Activated naive CD4-positive, alpha-beta T cell treated with anti-CD3 and anti-CD28 coated beads, Interleukin-2, amount 50 U/mL, for 24 hours (primary cell): ENCODE data around the gene LEF1.
A peak's percentile ranks its signal among the peaks of the same experiment; 100 is the strongest.

Source experiments
- H3K27ac Mint-ChIP-seq: one replicate; pipeline ENCODE4 v1.8.0; 2021; ENCODE audit warnings: mild to moderate bottlenecking, mixed read lengths
- H3K27me3 Mint-ChIP-seq: one replicate; pipeline ENCODE4 v1.8.0; 2021; ENCODE audit warnings: mixed read lengths
- H3K36me3 Mint-ChIP-seq: one replicate; pipeline ENCODE4 v1.8.0; 2021; ENCODE audit warnings: mixed read lengths
- H3K4me1 Mint-ChIP-seq: one replicate; pipeline ENCODE4 v1.8.0; 2021; ENCODE audit warnings: mixed read lengths
- H3K4me3 Mint-ChIP-seq: one replicate; pipeline ENCODE4 v1.8.0; 2021; ENCODE audit warnings: mild to moderate bottlenecking, mixed read lengths
- H3K9me3 Mint-ChIP-seq: one replicate; pipeline ENCODE4 v1.8.0; 2021; ENCODE audit warnings: mixed read lengths

LEF1 gene

DNA sequence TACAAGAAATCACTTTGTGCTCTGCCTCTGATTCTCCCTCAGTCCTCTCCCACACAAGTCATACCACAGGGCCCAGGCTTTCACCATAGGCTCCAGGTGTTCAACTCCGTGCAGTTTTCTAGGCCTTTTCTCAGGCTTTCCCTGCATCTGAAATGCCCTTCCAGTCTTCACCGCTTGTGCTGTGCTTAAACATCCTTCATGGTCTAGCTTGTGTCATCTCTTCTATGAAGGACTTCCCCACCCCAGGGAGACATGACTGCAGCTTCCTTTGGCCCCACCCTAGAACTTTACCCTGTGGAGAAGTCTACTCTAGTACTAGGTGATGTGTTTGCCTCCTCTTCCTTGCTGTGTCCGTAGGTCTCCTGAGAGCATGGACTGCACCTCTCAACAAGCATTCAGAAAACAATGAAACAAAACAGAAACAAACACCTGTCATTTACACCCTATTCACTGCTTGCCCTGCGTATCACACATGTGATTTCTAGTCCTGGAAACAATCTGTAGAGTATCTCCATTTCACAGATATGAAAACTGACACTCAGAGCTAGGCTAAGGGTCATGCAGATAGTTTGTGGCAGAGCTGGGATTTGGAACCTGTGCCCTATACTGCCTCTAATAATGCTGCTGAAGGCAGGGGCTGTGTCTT, 22.7 kb upstream of the LEF1 start:
- no peaks in the 10 kb centered on the region for H3K9me3 Mint-ChIP-seq
- no peak overlapping the region for H3K4me3 Mint-ChIP-seq
- H3K27ac Mint-ChIP-seq, result peak overlapping the region; percentile 18
- no peaks in the 10 kb centered on the region for H3K27me3 Mint-ChIP-seq
- peaks cover 34% of the 10 kb centered on the region for H3K4me1 Mint-ChIP-seq
- H3K36me3 Mint-ChIP-seq, result peaks cover 8% of the 10 kb centered on the region

DNA sequence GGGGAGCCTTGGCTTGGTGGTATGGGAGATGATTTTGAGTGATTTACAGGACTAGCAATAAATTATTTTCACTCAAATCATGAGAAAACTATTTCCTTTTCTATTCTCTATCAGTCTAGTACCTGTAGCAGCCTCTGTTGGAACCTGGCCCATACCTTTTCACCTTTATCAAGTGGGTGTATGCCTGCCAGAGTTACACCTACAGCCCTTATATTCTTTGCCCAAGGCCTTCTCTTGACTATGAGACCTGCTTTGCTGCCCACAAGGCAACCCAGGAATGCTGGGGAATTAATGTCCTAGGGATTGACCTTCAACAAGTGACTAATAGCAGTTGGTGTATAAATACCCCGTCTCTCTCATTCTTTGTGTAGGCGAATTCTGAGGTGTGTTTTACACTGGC, 20.0 kb upstream of the LEF1 start:
- no peak overlapping the region for H3K27ac Mint-ChIP-seq
- H3K4me3 Mint-ChIP-seq, result no peak overlapping the region
- no peaks in the 10 kb centered on the region for H3K9me3 Mint-ChIP-seq
- peaks cover 13% of the 10 kb centered on the region for H3K36me3 Mint-ChIP-seq
- H3K27me3 Mint-ChIP-seq, result no peaks in the 10 kb centered on the region
- peaks cover 44% of the 10 kb centered on the region for H3K4me1 Mint-ChIP-seq

DNA sequence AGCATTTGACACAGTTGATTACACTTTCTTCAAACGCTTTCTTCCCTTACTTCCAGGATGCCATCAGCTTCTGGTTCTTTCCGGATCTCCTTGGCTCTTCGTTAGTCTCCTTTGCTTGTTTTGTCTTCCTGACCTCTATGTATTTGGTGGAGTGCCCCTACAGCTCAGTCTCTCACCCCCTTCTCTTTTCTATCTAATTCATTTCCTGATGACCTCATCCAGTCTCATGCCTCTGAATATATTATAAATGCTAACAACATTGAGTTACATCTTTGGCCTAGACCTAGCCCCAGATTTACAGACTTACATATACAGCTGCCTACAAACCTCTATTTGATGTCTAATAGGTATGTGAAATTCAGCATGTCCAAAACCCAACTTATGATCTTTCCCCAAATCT, 16.5 kb upstream of the LEF1 start:
- Mint-ChIP-seq H3K27me3 (no peaks in the 10 kb centered on the region), H3K4me1 (peaks cover 46% of the 10 kb centered on the region), H3K36me3 (peaks cover 11% of the 10 kb centered on the region), H3K27ac (peak overlapping the region; percentile 44), H3K9me3 (no peaks in the 10 kb centered on the region), H3K4me3 (no peak overlapping the region)

DNA sequence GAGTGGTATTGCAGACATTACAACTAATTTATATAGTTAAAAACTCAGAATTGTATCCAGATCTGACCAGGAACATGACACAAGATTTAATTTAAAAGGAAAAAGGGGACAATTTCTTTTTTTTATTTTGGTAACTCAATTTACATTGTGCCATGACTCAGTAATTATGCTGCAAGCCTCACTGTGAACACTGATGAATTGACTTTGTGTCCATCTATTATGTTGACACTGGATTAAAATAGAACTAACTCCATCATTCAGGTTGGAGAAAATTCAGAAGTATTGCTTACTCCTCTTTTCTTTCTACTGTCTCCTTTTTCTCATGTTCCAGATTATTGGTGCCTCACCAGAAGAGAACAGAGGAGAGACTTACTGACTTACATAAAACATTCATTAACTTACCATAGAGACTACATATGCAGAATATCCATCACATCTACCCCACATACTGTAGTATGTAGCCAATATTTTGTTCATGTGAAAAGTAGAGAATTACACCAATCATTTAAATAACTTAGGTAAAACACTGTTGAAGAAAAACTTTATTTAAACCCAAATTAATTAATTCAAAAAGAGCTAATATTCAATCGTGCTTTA, 15.8 kb upstream of the LEF1 start:
- Mint-ChIP-seq H3K4me1 (peaks cover 45% of the 10 kb centered on the region), H3K4me3 (no peak overlapping the region), H3K27me3 (no peaks in the 10 kb centered on the region), H3K27ac (peak overlapping the region; percentile 42), H3K9me3 (no peaks in the 10 kb centered on the region), H3K36me3 (peaks cover 7% of the 10 kb centered on the region)

DNA sequence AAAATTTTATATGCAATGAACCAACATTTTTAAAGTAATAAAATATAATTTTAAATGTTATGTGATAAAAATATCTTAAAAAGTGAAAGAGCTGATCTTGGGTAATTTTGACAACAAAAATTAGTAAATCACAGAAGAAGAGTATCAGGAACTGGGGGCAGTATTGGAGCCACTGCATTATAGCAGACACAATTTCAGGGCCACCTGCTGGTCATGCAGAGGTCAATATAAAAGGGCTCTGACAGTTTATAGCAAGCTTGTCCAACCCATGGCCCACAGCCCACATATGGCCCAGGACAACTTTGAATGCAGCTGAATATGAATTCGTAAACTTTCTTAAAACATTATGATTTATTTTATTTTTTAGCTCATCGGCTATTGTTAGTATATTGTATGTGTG, 13.0 kb upstream of the LEF1 start:
- Mint-ChIP-seq H3K4me3 (no peak overlapping the region), H3K9me3 (no peaks in the 10 kb centered on the region), H3K27ac (no peak overlapping the region), H3K4me1 (peaks cover 53% of the 10 kb centered on the region), H3K27me3 (no peaks in the 10 kb centered on the region), H3K36me3 (peaks cover 17% of the 10 kb centered on the region)

DNA sequence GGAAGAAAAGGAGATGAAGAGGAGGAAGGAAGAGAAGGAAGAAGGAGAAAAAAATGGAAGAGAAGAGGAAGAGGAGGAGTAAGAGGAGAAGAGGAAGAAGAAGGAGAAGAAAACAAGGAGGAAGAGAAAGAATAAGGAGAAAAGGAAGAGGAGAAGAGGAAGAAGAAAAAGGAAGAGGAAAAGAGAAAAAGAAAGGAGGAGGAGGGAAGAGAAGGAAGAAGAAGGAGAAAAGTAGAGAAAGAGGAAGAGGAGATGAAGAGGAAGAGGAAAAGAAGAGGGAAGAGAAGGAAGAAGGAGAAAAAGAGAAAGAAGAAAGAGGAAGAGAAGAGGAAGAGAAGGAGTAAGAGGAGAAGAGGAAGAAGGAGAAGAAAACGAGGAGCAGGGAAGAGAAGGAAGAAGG, 11.8 kb upstream of the LEF1 start:
- Mint-ChIP-seq H3K4me1 (peaks cover 58% of the 10 kb centered on the region), H3K9me3 (no peaks in the 10 kb centered on the region), H3K36me3 (peaks cover 16% of the 10 kb centered on the region), H3K27me3 (no peaks in the 10 kb centered on the region), H3K4me3 (no peak overlapping the region), H3K27ac (no peak overlapping the region)

DNA sequence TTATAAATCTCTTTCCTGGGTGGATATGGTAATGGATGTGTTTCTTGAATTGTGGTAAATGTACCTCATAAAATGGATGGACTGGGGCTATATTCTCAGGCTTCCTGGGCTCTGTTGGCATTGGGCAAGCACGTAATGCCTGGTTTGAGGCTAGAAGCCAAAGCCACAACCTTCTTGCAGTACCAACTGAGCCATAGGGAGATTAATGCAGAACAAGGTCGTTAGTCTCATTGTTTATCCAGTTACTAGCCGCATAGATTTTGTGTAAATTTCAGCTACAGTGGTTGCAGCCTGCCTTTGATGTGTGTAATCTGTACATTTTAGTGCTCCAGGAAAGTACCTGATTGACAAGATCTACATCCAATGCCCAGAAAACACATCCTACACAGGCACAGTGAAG, 7.2 kb upstream of the LEF1 start:
- Mint-ChIP-seq H3K4me3 (no peak overlapping the region), H3K36me3 (peaks cover 10% of the 10 kb centered on the region), H3K9me3 (no peaks in the 10 kb centered on the region), H3K27ac (peak overlapping the region; percentile 68), H3K27me3 (no peaks in the 10 kb centered on the region), H3K4me1 (peaks cover 49% of the 10 kb centered on the region)

DNA sequence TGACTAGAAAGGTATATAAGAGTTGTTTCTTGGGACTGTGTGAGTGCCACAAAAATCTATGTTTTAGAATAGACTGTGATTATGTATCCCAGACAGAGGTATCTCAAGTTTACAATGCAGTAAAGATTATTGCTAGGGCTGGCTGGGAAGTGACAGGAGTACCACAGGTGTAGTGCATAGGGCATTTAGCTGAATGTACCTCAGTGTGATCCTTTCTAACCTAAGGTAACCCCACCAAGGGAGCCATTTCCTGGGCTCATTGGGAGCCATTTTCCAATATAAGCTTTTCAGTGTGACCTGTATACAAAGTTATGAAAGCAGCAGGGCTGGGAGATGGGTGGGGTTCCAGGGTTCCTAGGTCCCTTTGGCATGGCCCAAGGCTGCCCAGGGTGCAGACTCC, 6.1 kb upstream of the LEF1 start:
- Mint-ChIP-seq H3K4me1 (peaks cover 50% of the 10 kb centered on the region), H3K27me3 (no peaks in the 10 kb centered on the region), H3K9me3 (no peaks in the 10 kb centered on the region), H3K36me3 (peaks cover 10% of the 10 kb centered on the region), H3K27ac (no peak overlapping the region), H3K4me3 (no peak overlapping the region)

DNA sequence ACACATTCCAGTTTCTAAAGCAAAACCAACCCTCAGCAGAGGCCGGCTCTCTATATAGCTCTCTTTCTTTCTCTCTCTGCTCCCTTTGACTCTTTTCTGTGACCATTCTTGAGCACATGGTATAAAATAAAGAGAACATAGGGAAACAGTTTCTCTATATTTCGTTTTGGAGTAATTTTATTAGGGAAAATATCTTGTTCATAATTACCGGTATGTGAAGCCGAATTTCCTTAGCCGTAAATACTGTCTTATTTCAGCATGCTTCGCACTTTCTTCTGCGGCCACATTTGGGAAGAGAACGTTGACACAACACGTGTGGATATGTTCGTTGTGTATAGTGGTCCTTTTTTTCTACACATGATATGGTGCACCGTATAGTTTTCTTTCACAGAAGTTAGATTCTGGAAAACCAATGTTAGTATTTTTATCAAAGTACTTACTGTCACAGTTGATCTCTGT, 4.9 kb upstream of the LEF1 start:
- H3K27me3 Mint-ChIP-seq, result no peaks in the 10 kb centered on the region
- H3K36me3 Mint-ChIP-seq, result peaks cover 10% of the 10 kb centered on the region
- peak overlapping the region; percentile 99 for H3K27ac Mint-ChIP-seq
- no peaks in the 10 kb centered on the region for H3K9me3 Mint-ChIP-seq
- H3K4me1 Mint-ChIP-seq, result peaks cover 61% of the 10 kb centered on the region
- peak overlapping the region; percentile 92 for H3K4me3 Mint-ChIP-seq

DNA sequence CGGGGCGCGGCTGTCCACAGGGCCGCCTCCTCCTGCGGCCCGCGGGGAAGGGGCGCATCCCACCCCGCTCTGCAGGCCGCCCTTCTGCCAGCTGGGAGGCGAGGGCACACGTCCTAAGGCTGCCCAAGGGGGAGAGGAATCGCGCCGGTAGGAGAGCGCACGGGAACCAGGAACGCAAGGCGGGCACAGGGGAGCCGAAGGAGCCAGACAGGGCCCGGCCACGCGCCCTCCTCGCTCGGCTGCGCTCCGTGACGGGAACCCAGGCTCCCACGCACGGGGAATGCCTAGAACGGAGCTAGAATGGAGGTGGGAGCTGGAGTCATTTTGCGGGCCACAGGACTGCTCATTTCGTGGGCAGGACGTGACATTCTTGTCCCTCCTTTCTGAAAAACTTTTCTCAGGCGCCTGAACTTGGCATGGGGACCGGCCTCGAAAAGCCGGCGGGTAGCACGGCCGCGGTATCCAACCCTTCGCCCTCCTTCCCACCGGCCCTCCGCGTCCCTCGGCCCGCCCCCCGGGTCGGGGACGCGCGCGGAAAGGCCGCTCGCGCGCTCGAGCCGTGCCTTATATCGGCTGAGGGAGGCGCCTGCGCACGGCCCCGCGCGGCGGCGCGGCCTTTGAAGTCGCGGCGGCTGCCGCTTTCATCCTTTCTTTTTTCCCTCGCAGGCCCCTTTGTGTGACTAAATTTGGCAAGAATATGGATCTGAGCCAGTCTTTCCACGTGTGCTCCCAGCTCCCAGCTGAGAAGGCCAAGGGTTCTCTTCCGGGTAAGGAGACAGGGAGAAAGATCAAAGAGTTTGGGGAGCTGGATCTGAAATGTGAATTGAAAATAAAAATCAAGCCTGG, 4.2 kb upstream of the LEF1 start:
- peaks cover 60% of the 10 kb centered on the region for H3K4me1 Mint-ChIP-seq
- H3K27ac Mint-ChIP-seq, result peak overlapping the region; percentile 99
- no peaks in the 10 kb centered on the region for H3K27me3 Mint-ChIP-seq

DNA sequence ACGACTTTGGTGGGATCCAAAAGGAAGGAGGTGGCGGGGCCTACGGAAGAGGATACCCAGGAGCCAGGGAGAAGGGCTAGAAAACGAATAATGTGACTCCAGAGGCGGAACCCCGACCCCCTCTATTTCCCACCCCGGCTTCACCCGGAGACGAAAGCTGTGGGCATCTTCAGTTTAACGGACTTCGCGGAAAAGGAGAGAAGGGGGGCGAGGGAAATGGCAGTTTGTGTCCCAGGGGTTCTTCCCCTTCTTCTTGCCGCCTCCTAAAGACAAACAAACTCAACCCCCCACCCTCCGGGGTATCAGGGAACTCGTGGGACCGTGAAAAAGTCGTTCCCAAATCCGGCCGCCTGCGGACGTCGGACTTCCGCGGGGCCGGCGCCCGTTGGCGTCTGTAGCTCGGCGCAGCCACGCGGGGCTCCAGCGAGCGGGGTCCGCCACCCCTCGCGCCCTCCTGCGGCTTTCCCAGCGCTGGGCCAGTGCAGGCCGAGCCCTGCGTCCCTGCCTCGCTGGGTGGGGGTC, 3.6 kb upstream of the LEF1 start:
- H3K27me3 Mint-ChIP-seq, result no peaks in the 10 kb centered on the region
- peak overlapping the region; percentile 92 for H3K4me3 Mint-ChIP-seq
- H3K27ac Mint-ChIP-seq, result peak overlapping the region; percentile 92
- peaks cover 54% of the 10 kb centered on the region for H3K4me1 Mint-ChIP-seq
- no peaks in the 10 kb centered on the region for H3K9me3 Mint-ChIP-seq
- H3K36me3 Mint-ChIP-seq, result peaks cover 4% of the 10 kb centered on the region

More for the DNA sequence above, 4.2 kb upstream of the LEF1 start:
- Mint-ChIP-seq H3K9me3 (no peaks in the 10 kb centered on the region), H3K4me3 (peak overlapping the region; percentile 92), H3K36me3 (peaks cover 10% of the 10 kb centered on the region)

DNA sequence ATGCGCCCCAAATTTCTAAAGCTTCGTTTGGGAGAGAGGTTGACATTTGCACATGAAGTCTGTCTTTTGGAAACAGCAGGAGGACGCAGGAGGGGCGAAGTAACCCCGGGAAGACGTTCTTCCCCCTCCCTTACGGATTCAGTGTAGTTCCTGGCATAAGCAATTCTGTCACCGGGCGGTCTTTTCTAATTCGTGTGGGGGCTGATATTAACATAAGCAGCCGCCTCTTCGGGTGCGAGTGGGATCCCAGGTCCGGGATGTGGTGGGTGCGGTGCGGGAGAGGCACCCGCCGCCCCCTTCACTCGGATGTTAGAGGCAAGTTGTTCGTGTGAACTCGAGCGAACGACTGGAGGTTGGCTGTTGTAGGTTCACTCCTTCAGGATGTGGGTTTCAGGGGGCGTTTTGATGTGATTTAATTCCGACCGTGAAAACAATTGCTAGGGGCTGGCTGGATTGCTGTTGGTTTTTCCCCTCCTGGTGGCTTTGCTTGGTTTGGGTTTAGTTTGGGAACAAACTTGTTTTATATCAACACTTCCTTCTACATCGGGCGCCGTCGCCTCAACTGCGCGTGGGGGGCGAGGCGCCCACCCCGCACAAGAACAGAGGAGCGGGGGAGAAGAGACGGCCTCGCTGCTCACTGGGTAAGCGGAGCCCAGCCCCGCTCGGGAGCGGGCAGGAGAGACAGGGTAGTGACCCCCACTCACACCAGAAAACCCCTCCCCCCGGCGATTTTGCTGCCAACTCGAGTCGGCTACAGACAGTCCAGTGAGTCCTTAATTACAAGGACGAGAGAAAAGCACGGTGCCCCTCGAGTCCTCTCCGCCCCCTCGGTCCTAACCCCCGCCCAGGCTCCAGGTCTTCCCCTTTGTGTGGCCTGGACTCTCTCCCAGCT, 2.9 kb upstream of the LEF1 start:
- Mint-ChIP-seq H3K27me3 (no peaks in the 10 kb centered on the region), H3K9me3 (no peaks in the 10 kb centered on the region), H3K36me3 (no peaks in the 10 kb centered on the region), H3K27ac (peak overlapping the region; percentile 92), H3K4me1 (peaks cover 53% of the 10 kb centered on the region), H3K4me3 (peak overlapping the region; percentile 92)

DNA sequence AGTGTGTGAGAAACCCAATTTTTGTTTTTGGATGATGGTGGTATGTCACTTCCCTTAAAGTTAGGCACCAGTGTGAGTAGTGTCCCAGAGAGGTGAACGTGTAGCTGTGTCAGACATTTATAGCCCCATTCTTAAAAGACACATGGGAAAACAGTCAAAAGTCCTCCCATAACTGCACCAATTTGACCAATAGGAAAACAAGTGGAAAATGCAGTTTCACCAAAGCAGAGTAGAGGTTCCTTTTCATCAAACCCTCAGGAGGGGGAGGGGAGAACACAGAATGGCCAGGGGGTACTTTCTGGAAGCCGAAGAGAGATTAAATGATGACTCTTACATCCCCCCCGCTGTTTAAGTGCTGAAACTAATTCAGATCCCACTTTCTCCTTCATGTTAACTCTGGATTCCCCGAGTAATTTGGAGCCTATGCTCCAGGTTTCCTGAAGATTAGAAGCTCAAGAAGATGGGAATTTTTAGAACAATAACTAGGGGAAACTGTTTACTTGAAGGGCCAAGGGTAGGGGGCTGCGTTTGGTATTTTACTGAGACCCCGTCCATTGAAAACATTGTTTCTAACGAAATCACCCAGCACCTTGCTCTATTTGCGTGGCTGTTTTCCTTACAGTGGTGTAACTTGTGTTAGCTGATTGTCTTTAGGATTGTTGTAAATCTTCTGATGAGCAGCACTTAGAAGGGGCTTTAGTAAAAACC, 2.1 kb upstream of the LEF1 start:
- Mint-ChIP-seq H3K4me3 (peak overlapping the region; percentile 92), H3K36me3 (peaks cover under 1% of the 10 kb centered on the region), H3K27ac (peak overlapping the region; percentile 92), H3K9me3 (no peaks in the 10 kb centered on the region), H3K4me1 (peaks cover 49% of the 10 kb centered on the region), H3K27me3 (no peaks in the 10 kb centered on the region)

DNA sequence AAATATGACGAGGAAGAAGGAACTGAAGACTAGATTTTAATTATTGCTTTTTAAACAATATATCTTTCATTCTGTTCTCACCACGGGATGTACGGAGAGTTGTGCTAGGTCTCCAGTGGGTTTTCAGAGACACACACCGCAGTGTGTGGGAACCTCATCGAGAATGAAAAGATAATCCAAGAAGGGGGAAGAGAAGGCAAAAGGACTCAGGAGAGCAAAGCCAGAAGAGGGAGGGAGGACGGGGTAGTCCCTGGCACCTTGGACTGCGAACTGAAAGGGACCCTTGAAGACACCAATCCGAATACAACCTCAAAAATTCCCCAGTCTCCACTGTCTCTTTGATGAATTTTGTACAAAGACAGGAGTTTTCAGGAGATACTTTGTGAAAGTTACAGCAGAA, 932 bp upstream of the LEF1 start:
- H3K36me3 Mint-ChIP-seq, result peaks cover 9% of the 10 kb centered on the region
- no peaks in the 10 kb centered on the region for H3K9me3 Mint-ChIP-seq
- peaks cover 44% of the 10 kb centered on the region for H3K4me1 Mint-ChIP-seq
- peak overlapping the region; percentile 99 for H3K27ac Mint-ChIP-seq
- no peaks in the 10 kb centered on the region for H3K27me3 Mint-ChIP-seq
- H3K4me3 Mint-ChIP-seq, result peak overlapping the region; percentile 92
